Neural cell (in vitro differentiated cells): ENCODE measurements around the gene MANEAL. TPM values are rescaled to one million over a fixed set of nuclear protein-coding genes. Genes with fewer than 3 reads are reported as not detected.

ENCODE experiments used
- H2AFZ ChIP-seq: fragments of 200-600, 300-800 bp; sonication (generic), shearing (Covaris generic); 2 replicates; pipeline ENCODE4 v1.6.0; 2014; ENCODE audit warnings: low read depth, mild to moderate bottlenecking, antibody characterized with exemption, low read length, moderate library complexity
- H3F3A ChIP-seq: fragments of 200-600 bp; shearing (Covaris generic); 2 replicates; pipeline ENCODE4 v1.6.1; 2016; ENCODE audit warnings: mild to moderate bottlenecking, moderate library complexity, mixed read lengths, antibody characterized with exemption, low read length; ENCODE audit not compliant: insufficient read depth, poor library complexity, severe bottlenecking
- H3K27ac ChIP-seq: fragments of 200-600, 300-800 bp; sonication (generic), shearing (Covaris generic); 2 replicates; pipeline ENCODE4 v1.5.1; 2014; ENCODE audit warnings: mild to moderate bottlenecking, low read length, moderate library complexity
- H3K27me3 ChIP-seq: fragments of 300-800, 200-600 bp; sonication (generic), shearing (Covaris generic); 2 replicates; pipeline ENCODE4 v1.6.0; 2014; ENCODE audit warnings: mild to moderate bottlenecking, low read depth, low read length, moderate library complexity; ENCODE audit not compliant: insufficient read depth
- H3K36me3 ChIP-seq: fragments of 300-800, 200-600 bp; sonication (generic), shearing (Covaris generic); 2 replicates; pipeline ENCODE4 v1.5.1; 2014; ENCODE audit warnings: mild to moderate bottlenecking, antibody characterized with exemption, low read length, moderate library complexity; ENCODE audit not compliant: insufficient read depth
- H3K4me2 ChIP-seq: fragments of 300-800, 200-600 bp; sonication (generic), shearing (Covaris generic); 2 replicates; pipeline ENCODE4 v1.6.0; 2014; ENCODE audit warnings: mild to moderate bottlenecking, low read length
- H3K4me3 ChIP-seq: fragments of 300-800, 200-600 bp; sonication (generic), shearing (Covaris generic); 2 replicates; pipeline ENCODE4 v1.5.1; 2014; ENCODE audit warnings: mild to moderate bottlenecking, low read length, moderate library complexity
- H3K79me2 ChIP-seq: fragments of 200-600 bp; shearing (Covaris generic); replicated peaks from 2 replicates; pipeline ENCODE4 v1.6.0; 2014; ENCODE audit warnings: mild to moderate bottlenecking, low read length, moderate library complexity; ENCODE audit not compliant: insufficient read depth
- H3K9ac ChIP-seq: fragments of 300-800, 200-600 bp; sonication (generic), shearing (Covaris generic); 2 replicates; pipeline ENCODE4 v1.6.1; 2016; ENCODE audit warnings: mild to moderate bottlenecking, low read length, mixed read lengths
- H3K9me2 ChIP-seq: fragments of 200-600 bp; shearing (Covaris generic); 2 replicates; pipeline ENCODE4 v1.6.1; 2016; ENCODE audit warnings: mild to moderate bottlenecking, low read length, mixed read lengths; ENCODE audit not compliant: insufficient read depth
- H3K9me3 ChIP-seq: fragments of 200-600, 300-800 bp; sonication (generic), shearing (Covaris generic); 2 replicates; pipeline ENCODE4 v1.6.1; 2016; ENCODE audit warnings: mild to moderate bottlenecking, mixed run types, low read length, moderate library complexity, mixed read lengths
- H4K20me1 ChIP-seq: fragments of 200-600 bp; shearing (Covaris generic); 2 replicates; pipeline ENCODE4 v1.6.1; 2016; ENCODE audit warnings: mild to moderate bottlenecking, mixed run types; ENCODE audit not compliant: insufficient read depth
- EP300 ChIP-seq: fragments of 450-650 bp; conservative IDR thresholded peaks from 2 replicates; pipeline ENCODE4 v1.6.1; 2014; ENCODE audit warnings: antibody characterized with exemption, mild to moderate bottlenecking, moderate library complexity; ENCODE audit not compliant: poor library complexity, severe bottlenecking
- EZH2 ChIP-seq: fragments of 200-600, 300-800 bp; shearing (Covaris generic), sonication (generic); IDR thresholded peaks from 2 replicates; pipeline ENCODE4 v1.6.1; 2014; ENCODE audit warnings: antibody characterized with exemption, low read length, borderline replicate concordance, mild to moderate bottlenecking; ENCODE audit not compliant: insufficient read depth, poor library complexity, severe bottlenecking
- MXI1 ChIP-seq: fragments of 450-650 bp; conservative IDR thresholded peaks from 2 replicates; pipeline ENCODE4 v1.6.1; 2014; ENCODE audit warnings: antibody characterized with exemption, mild to moderate bottlenecking; ENCODE audit not compliant: poor library complexity, severe bottlenecking
- POLR2AphosphoS5 ChIP-seq: IDR thresholded peaks from 2 replicates; pipeline ENCODE4 v1.6.1; 2012
- RAD21 ChIP-seq: fragments of 450-650 bp; conservative IDR thresholded peaks from 2 replicates; pipeline ENCODE4 v1.6.1; 2014; ENCODE audit warnings: antibody characterized with exemption, mild to moderate bottlenecking, moderate library complexity
- REST ChIP-seq: IDR thresholded peaks from 2 replicates; pipeline ENCODE4 v1.6.1; 2012; ENCODE audit warnings: borderline replicate concordance
- SMC3 ChIP-seq: fragments of 450-650 bp; conservative IDR thresholded peaks from 2 replicates; pipeline ENCODE4 v1.6.1; 2014; ENCODE audit warnings: antibody characterized with exemption, mild to moderate bottlenecking, moderate library complexity; ENCODE audit not compliant: poor library complexity
- TAF1 ChIP-seq: IDR thresholded peaks from 2 replicates; pipeline ENCODE4 v1.6.1; 2012; ENCODE audit warnings: low read depth
- polyA plus RNA-seq: library from polyadenylated mRNA; depleted of rRNA; stranded (reverse); fragments of >200 nt; gene quantifications from 2 replicates; pipeline ENCODE4 v1.2.3, GENCODE V29; 2014
- TF ChIP-seq, protein P1 (sequence below): fragments of 450-650 bp; IDR thresholded peaks from 2 replicates; pipeline ENCODE4 v1.5.1; 2014; ENCODE audit warnings: antibody characterized with exemption, mild to moderate bottlenecking, moderate library complexity; ENCODE audit not compliant: poor library complexity, severe bottlenecking

Gene MANEAL
- polyA plus RNA-seq, 1 donor from 2014 or later: 37.0 TPM

GRCh38 chr1:37807220-37807554, 13.5 kb downstream of the MANEAL start:
- peak overlapping the region; percentile 88 for H3K4me3 ChIP-seq
- H3K9ac ChIP-seq: peak overlapping the region; percentile 87
- H3K27ac ChIP-seq: peak overlapping the region; percentile 54
- H2AFZ ChIP-seq: no peak overlapping the region
- H3K4me2 ChIP-seq: peak overlapping the region; percentile 59
- TF ChIP-seq SMC3 (no peak), REST (no peak), RAD21 (no peak), MXI1 (no peak), EP300 (no peak), EZH2 (no peak), TAF1 (no peak), POLR2AphosphoS5 (no peak)
- TF ChIP-seq, protein P1, sequence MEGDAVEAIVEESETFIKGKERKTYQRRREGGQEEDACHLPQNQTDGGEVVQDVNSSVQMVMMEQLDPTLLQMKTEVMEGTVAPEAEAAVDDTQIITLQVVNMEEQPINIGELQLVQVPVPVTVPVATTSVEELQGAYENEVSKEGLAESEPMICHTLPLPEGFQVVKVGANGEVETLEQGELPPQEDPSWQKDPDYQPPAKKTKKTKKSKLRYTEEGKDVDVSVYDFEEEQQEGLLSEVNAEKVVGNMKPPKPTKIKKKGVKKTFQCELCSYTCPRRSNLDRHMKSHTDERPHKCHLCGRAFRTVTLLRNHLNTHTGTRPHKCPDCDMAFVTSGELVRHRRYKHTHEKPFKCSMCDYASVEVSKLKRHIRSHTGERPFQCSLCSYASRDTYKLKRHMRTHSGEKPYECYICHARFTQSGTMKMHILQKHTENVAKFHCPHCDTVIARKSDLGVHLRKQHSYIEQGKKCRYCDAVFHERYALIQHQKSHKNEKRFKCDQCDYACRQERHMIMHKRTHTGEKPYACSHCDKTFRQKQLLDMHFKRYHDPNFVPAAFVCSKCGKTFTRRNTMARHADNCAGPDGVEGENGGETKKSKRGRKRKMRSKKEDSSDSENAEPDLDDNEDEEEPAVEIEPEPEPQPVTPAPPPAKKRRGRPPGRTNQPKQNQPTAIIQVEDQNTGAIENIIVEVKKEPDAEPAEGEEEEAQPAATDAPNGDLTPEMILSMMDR: no peak
- H3F3A ChIP-seq: no peaks in the 10 kb centered on the region
- no peaks in the 10 kb centered on the region for H3K9me2 ChIP-seq
- H3K27me3 ChIP-seq: no peaks in the 10 kb centered on the region
- H3K36me3 ChIP-seq: peaks cover 9% of the 10 kb centered on the region
- peaks cover 16% of the 10 kb centered on the region for H3K79me2 ChIP-seq
- H4K20me1 ChIP-seq: no peaks in the 10 kb centered on the region
- H3K9me3 ChIP-seq: no peaks in the 10 kb centered on the region

DNA sequence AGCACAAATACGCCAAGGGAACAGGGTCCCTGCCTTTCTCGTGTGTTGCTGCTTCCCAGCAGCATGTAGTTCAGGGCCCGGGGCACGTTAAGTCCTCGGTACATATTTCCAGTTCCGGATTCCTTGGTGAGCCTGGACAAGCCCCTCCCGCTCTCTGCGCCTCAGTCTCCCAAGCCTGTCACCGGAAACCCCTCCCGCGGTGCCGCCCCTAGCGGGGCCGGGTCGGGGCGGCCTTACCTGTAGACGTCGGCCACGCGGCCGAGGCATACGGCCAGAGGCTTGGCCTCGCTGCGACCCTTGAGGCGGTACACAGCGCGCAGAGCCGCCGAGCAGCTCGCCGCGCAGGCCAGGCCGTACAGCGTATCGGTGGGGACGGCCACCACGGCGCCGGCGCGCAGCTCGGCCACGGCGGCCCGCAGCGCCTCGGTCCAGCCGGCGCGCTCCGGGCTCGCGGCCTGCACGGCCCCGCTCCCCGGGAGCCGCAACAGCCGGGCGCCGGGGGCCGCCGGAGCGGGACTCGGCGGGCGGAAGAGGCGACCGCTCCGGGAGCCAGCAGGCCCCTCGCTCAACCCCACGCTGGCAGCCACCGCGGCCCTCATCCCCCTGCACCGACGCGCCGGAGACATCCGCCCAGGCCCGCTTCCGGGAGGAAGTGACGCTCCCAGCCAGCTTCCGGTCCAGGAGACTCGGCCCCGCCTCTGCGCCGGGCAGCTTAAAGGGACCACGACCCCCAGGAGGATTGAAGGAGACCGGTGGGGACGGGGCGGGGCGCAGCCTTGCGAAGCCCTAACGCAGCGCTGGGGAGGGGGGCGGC, 14.1 kb downstream of the MANEAL start, which contains the start of the genes C1orf122 and YRDC:
Gene C1orf122 (plus strand): TSS at position 236 of the 814 bp plus-strand sequence. CDS start 615 bp downstream, outside the sequence.
Gene YRDC (minus strand): TSS at position 654 of the 814 bp plus-strand sequence. CDS start 28 bp downstream, at position 626.
- H3K36me3 ChIP-seq: peaks cover 9% of the 10 kb centered on the region
- peak within 1 kb of the TSS; percentile 43 for H2AFZ ChIP-seq

More for the DNA sequence above, 14.1 kb downstream of the MANEAL start, which contains the start of the genes C1orf122 and YRDC:
- Histone ChIP-seq H3K4me2 (peak within 1 kb of the TSS; percentile 59), H3K79me2 (peaks cover 16% of the 10 kb centered on the region), H3K9me3 (no peaks in the 10 kb centered on the region), H3K9me2 (no peaks in the 10 kb centered on the region), H3K27me3 (no peaks in the 10 kb centered on the region), H3K9ac (peak within 1 kb of the TSS; percentile 87), H3F3A (no peaks in the 10 kb centered on the region), H4K20me1 (no peaks in the 10 kb centered on the region), H3K4me3 (peak within 1 kb of the TSS; percentile 88), H3K27ac (peak within 1 kb of the TSS; percentile 85)
- TF ChIP-seq, protein P1: no peak
- no peak for TF ChIP-seq REST
- TF ChIP-seq POLR2AphosphoS5: peak; percentile 90
- TF ChIP-seq RAD21: no peak
- peak; percentile 84 for TF ChIP-seq MXI1
- no peak for TF ChIP-seq SMC3
- TF ChIP-seq TAF1: no peak
- TF ChIP-seq EP300: no peak
- no peak for TF ChIP-seq EZH2
